Fibroblast of skin of abdomen (primary cell): Measurements from ENCODE around the gene CYFIP1.
A peak's percentile ranks its signal among the peaks of the same experiment; 100 is the strongest.

Experiments used
- DNase-seq: peaks from one replicate; pipeline ENCODE4 v3.0.0-alpha.2; 2013

CYFIP1 gene

GRCh38 chr15:22888120-22888859 is 91.9 kb downstream of the CYFIP1 start:
- DNase-seq = peak; percentile 94

GRCh38 chr15:22887157-22887951 is 92.8 kb downstream of the CYFIP1 start:
- DNase-seq = peak; percentile 71

GRCh38 chr15:22885120-22885519 is 95.0 kb downstream of the CYFIP1 start:
- DNase-seq = no peak

GRCh38 chr15:22884344-22884743 is 95.8 kb downstream of the CYFIP1 start:
- no peak for DNase-seq

GRCh38 chr15:22883196-22883595 is 97.0 kb downstream of the CYFIP1 start:
- no peak for DNase-seq

GRCh38 chr15:22881739-22882440 is 98.3 kb downstream of the CYFIP1 start:
- DNase-seq = no peak

- no peak for DNase-seq
These were observed 99.0 kb downstream of the CYFIP1 start for GRCh38 chr15:22880981-22881738.

GRCh38 chr15:22880068-22880980 is 99.8 kb downstream of the CYFIP1 start:
- no peak for DNase-seq

GRCh38 chr15:22878103-22878502 is 102.1 kb downstream of the CYFIP1 start:
- no peak for DNase-seq

- DNase-seq = no peak
These were observed 102.6 kb downstream of the CYFIP1 start for GRCh38 chr15:22877607-22878006.

GRCh38 chr15:22877117-22877516 is 103.1 kb downstream of the CYFIP1 start:
- DNase-seq = no peak

- DNase-seq = no peak
These were observed 105.2 kb downstream of the CYFIP1 start for GRCh38 chr15:22874966-22875365.

- no peak for DNase-seq
These were observed 105.9 kb downstream of the CYFIP1 start for GRCh38 chr15:22874256-22874655.

- no peak for DNase-seq
These were observed 106.3 kb downstream of the CYFIP1 start for GRCh38 chr15:22873841-22874240.

- peak; percentile 95 for DNase-seq
These were observed 107.0 kb downstream of the CYFIP1 start for GRCh38 chr15:22872936-22873701.

- DNase-seq = no peak
These were observed 108.6 kb downstream of the CYFIP1 start for GRCh38 chr15:22871481-22872086.

GRCh38 chr15:22870865-22871264 is 109.3 kb downstream of the CYFIP1 start:
- no peak for DNase-seq

- DNase-seq = no peak
These were observed 110.3 kb downstream of the CYFIP1 start for GRCh38 chr15:22869856-22870255.

GRCh38 chr15:22868928-22869327 is 111.2 kb downstream of the CYFIP1 start:
- no peak for DNase-seq

- DNase-seq = no peak
These were observed 111.7 kb downstream of the CYFIP1 start for GRCh38 chr15:22868495-22868894.
